ENCODE results near the gene FBXO10. TPM values are rescaled to one million over a fixed set of nuclear protein-coding genes. Genes with fewer than 3 reads are reported as not detected.

FBXO10 gene
- total RNA-seq, 2 donors from 2014 or later = 5.5 to 5.7 TPM

- no peaks in the 10 kb centered on the region for H3K4me1 ChIP-seq
- H3K27ac ChIP-seq = no peak overlapping the region
- H3K36me3 ChIP-seq = peaks cover 23% of the 10 kb centered on the region
Observed at GRCh38 chr9:37507566-37508134, 68.5 kb downstream of the FBXO10 start.

GRCh38 chr9:37504605-37505004 is 71.6 kb downstream of the FBXO10 start:
- Histone ChIP-seq H3K4me3 (no peak overlapping the region), H3K36me3 (peaks cover 42% of the 10 kb centered on the region), H3K27me3 (no peaks in the 10 kb centered on the region), H3K4me1 (no peaks in the 10 kb centered on the region), H3K9me3 (no peaks in the 10 kb centered on the region), H3K27ac (no peak overlapping the region)
- no peak for DNase-seq (ENCODE audit: low spot score)
- TF ChIP-seq, protein P1, sequence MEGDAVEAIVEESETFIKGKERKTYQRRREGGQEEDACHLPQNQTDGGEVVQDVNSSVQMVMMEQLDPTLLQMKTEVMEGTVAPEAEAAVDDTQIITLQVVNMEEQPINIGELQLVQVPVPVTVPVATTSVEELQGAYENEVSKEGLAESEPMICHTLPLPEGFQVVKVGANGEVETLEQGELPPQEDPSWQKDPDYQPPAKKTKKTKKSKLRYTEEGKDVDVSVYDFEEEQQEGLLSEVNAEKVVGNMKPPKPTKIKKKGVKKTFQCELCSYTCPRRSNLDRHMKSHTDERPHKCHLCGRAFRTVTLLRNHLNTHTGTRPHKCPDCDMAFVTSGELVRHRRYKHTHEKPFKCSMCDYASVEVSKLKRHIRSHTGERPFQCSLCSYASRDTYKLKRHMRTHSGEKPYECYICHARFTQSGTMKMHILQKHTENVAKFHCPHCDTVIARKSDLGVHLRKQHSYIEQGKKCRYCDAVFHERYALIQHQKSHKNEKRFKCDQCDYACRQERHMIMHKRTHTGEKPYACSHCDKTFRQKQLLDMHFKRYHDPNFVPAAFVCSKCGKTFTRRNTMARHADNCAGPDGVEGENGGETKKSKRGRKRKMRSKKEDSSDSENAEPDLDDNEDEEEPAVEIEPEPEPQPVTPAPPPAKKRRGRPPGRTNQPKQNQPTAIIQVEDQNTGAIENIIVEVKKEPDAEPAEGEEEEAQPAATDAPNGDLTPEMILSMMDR (IDR thresholded peaks at IDR 0.05) = no peak

More at GRCh38 chr9:37507566-37508134, 68.5 kb downstream of the FBXO10 start:
- H3K27me3 ChIP-seq = no peaks in the 10 kb centered on the region
- H3K9me3 ChIP-seq = no peaks in the 10 kb centered on the region
- H3K4me3 ChIP-seq = no peak overlapping the region
- TF ChIP-seq, protein P1 (IDR thresholded peaks at IDR 0.05) = no peak
- DNase-seq (ENCODE audit: low spot score) = no peak

DNA sequence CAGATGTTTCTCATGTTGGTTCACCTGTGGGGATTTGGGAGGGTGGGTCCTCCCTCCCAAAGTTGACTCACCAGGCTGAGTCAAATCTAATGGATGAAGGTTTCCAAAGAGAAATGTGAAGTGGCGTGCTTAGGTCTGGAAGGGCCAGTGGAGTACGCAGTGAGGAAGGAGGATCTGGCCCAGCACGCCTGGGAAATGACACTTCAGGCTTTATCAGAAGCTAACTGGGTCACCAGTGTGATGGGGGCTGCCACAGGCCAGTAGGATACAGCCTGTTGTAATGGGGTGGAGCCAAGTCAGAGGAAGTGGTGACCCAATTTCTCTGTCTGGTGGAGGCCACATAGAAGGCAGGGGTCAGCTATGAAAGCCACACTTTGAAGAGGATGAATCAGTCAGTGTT is 72.4 kb downstream of the FBXO10 start:
- H3K4me3 ChIP-seq = no peak overlapping the region
- no peak for DNase-seq (ENCODE audit: low spot score)
- peaks cover 46% of the 10 kb centered on the region for H3K36me3 ChIP-seq
- no peaks in the 10 kb centered on the region for H3K9me3 ChIP-seq
- H3K27me3 ChIP-seq = no peaks in the 10 kb centered on the region
- TF ChIP-seq, protein P1 (IDR thresholded peaks at IDR 0.05) = no peak
- H3K27ac ChIP-seq = no peak overlapping the region
- H3K4me1 ChIP-seq = no peaks in the 10 kb centered on the region

- H3K36me3 ChIP-seq = peaks cover 61% of the 10 kb centered on the region
- H3K9me3 ChIP-seq = no peaks in the 10 kb centered on the region
- no peaks in the 10 kb centered on the region for H3K27me3 ChIP-seq
- no peak overlapping the region for H3K4me3 ChIP-seq
- TF ChIP-seq, protein P1 (IDR thresholded peaks at IDR 0.05) = no peak
- no peak for DNase-seq (ENCODE audit: low spot score)
- no peaks in the 10 kb centered on the region for H3K4me1 ChIP-seq
- no peak overlapping the region for H3K27ac ChIP-seq
Observed at GRCh38 chr9:37501957-37502596, 74.1 kb downstream of the FBXO10 start.

DNA sequence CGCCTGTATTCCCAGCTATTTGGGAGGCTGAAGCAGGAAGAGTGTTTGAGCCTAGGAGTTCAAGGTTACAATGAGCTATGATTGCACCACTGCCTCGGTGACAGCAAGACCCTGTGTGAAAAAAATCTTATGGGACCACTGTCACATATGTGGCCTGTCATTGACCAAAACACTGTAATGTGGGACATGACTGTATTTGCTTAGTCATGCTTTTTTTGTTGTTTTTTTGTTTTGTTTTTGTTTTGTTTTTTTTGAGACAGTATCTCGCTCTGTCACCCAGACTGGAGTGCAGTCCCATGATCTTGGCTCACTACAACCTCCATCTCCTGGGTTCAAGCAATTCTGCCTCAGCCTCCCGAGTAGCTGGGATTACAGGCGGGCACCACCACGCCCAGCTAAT is 76.9 kb downstream of the FBXO10 start:
- Histone ChIP-seq H3K27me3 (no peaks in the 10 kb centered on the region), H3K4me3 (no peak overlapping the region), H3K9me3 (no peaks in the 10 kb centered on the region), H3K27ac (no peak overlapping the region), H3K36me3 (peaks cover 77% of the 10 kb centered on the region), H3K4me1 (no peaks in the 10 kb centered on the region)
- TF ChIP-seq, protein P1 (IDR thresholded peaks at IDR 0.05) = no peak
- DNase-seq (ENCODE audit: low spot score) = no peak

Measured in right atrium auricular region (tissue), 2 donors.